K562 (cell line): ENCODE measurements around the gene CNP. TPM values are rescaled to one million over a fixed set of nuclear protein-coding genes. Genes with fewer than 3 reads are reported as not detected.

Experiments used
- ARNT ChIP-seq, 2 experiments: fragments of 450-650 bp; IDR thresholded peaks; 2 replicates each; pipeline ENCODE4 v1.6.1; 2016; ENCODE audit warnings: mild to moderate bottlenecking in 1 of 2
- CREM ChIP-seq: IDR thresholded peaks from 2 replicates; pipeline ENCODE4 v1.6.1; 2014; ENCODE audit warnings: antibody characterized with exemption, low read depth
- ETV5 ChIP-seq: sonication (generic); formaldehyde crosslinking; IDR thresholded peaks from 2 replicates; pipeline ENCODE4 v1.4.0; 2020; ENCODE audit warnings: low read depth, mild to moderate bottlenecking, missing genetic modification reagents
- ETV6 ChIP-seq, 3 experiments: fragments of 150-350 bp in 1 of 3; sonication (generic) in 1 of 3; formaldehyde crosslinking in 1 of 3; IDR thresholded peaks; 2 replicates each; pipeline versions ENCODE4 v1.6.1 to v1.8.0; 2014 to 2022; ENCODE audit warnings: borderline replicate concordance in 2 of 3, low read depth in 2 of 3, antibody characterized with exemption in 1 of 3, low read length in 1 of 3, mild to moderate bottlenecking in 1 of 3, missing genetic modification reagents in 1 of 3
- FOXK2 ChIP-seq, 2 experiments: fragments of 450-650 bp; IDR thresholded peaks in 1 of 2; conservative IDR thresholded peaks in 1 of 2; 2 replicates each; pipeline ENCODE4 v1.6.1; 2016; ENCODE audit warnings: low read depth in 2 of 2, mild to moderate bottlenecking in 1 of 2
- HLTF ChIP-seq: fragments of 450-650 bp; IDR thresholded peaks from 2 replicates; pipeline ENCODE4 v1.6.1; 2016
- HMGXB4 ChIP-seq: sonication (generic); formaldehyde crosslinking; IDR thresholded peaks from 2 replicates; pipeline ENCODE4 v1.8.1; 2023; ENCODE audit warnings: mild to moderate bottlenecking, missing genetic modification reagents
- NCOR1 ChIP-seq: fragments of 450-650 bp; IDR thresholded peaks from 2 replicates; pipeline ENCODE4 v1.6.1; 2016; ENCODE audit warnings: mild to moderate bottlenecking, moderate library complexity
- PCBP1 ChIP-seq: fragments of 200-400 bp; formaldehyde crosslinking; IDR thresholded peaks from 2 replicates; pipeline ENCODE4 v1.6.1; 2018; ENCODE audit warnings: mild to moderate bottlenecking, low read depth, low read length; ENCODE audit not compliant: poor library complexity, severe bottlenecking
- RBFOX2 ChIP-seq: fragments of 200-400 bp; formaldehyde crosslinking; IDR thresholded peaks from 2 replicates; pipeline ENCODE4 v1.6.1; 2017; ENCODE audit warnings: low read depth, mild to moderate bottlenecking, low read length, moderate library complexity
- SMAD4 ChIP-seq: fragments of 250-450 bp; sonication (Bioruptor Pico); conservative IDR thresholded peaks from 2 replicates; pipeline ENCODE4 v1.8.0; 2021; ENCODE audit warnings: inconsistent platforms, mild to moderate bottlenecking, moderate library complexity
- SREBF2 ChIP-seq: sonication (generic); formaldehyde crosslinking; IDR thresholded peaks from 2 replicates; pipeline ENCODE4 v1.4.0; 2020; ENCODE audit warnings: mild to moderate bottlenecking, missing genetic modification reagents
- TAL1 ChIP-seq: fragments of 450-650 bp; IDR thresholded peaks from 2 replicates; pipeline ENCODE4 v1.6.1; 2016; ENCODE audit warnings: mild to moderate bottlenecking
- TCF7L2 ChIP-seq: fragments of 150-350 bp; IDR thresholded peaks from 2 replicates; pipeline ENCODE4 v1.6.1; 2016; ENCODE audit warnings: low read depth, mild to moderate bottlenecking, low read length, moderate library complexity
- THAP7 ChIP-seq: fragments of 250-450 bp; sonication (Bioruptor Pico); IDR thresholded peaks from 2 replicates; pipeline ENCODE4 v1.5.0; 2021
- ZBTB8A ChIP-seq: fragments of 450-650 bp; IDR thresholded peaks from 2 replicates; pipeline ENCODE4 v1.6.1; 2018; ENCODE audit warnings: mild to moderate bottlenecking, moderate library complexity; ENCODE audit not compliant: partially characterized antibody
- ZFPM2 ChIP-seq: fragments of 250-450 bp; sonication (Bioruptor Pico); IDR thresholded peaks from 2 replicates; pipeline ENCODE4 v1.5.1; 2022; ENCODE audit warnings: mild to moderate bottlenecking
- ZNF347 ChIP-seq: fragments of 450-650 bp; formaldehyde crosslinking; IDR thresholded peaks from 2 replicates; pipeline ENCODE4 v1.4.0; 2020; ENCODE audit warnings: low read depth, mild to moderate bottlenecking, moderate library complexity
- ZNF644 ChIP-seq: fragments of 200-800 bp; sonication (Bioruptor generic); IDR thresholded peaks from 2 replicates; pipeline ENCODE4 v1.6.1; 2016; ENCODE audit warnings: low read depth, missing genetic modification characterization, missing compliant biosample characterization
- ZNF717 ChIP-seq: fragments of 250-450 bp; sonication (Bioruptor Pico); IDR thresholded peaks from 2 replicates; pipeline ENCODE4 v1.5.0; 2021
- polyA plus RNA-seq, 8 experiments: library from polyadenylated mRNA; depleted of rRNA in 4 of 8; stranded (reverse) in 5 of 8; unstranded in 3 of 8; fragments of >200 nt; fragmentation: Nextera tagmentation in 2 of 8; fragmentation: Illumina TruSeq in 1 of 8; extraction: Ambion mirVana in 2 of 8; extraction: Trizol in 1 of 8; gene quantifications; 2 replicates each; pipeline versions ENCODE4 v1.2.1 to v1.2.3, GENCODE V29; 2011 to 2014; ENCODE audit warnings: inconsistent platforms in 1 of 8, missing spikeins in 1 of 8
- total RNA-seq, 7 experiments: library from RNA; depleted of rRNA in 6 of 7; stranded (reverse); fragments of >200 nt in 6 of 7; fragmentation: Illumina TruSeq in 2 of 7; extraction: Trizol in 2 of 7; gene quantifications; 2 replicates each; pipeline versions ENCODE4 v1.2.1 to v1.2.3, GENCODE V29; 2011 to 2021; ENCODE audit warnings: low replicate concordance in 1 of 7
- TF ChIP-seq, protein P1 (sequence below): fragments of 250-450 bp; sonication (Bioruptor Pico); IDR thresholded peaks from 2 replicates; pipeline ENCODE4 v1.5.0; 2020; ENCODE audit warnings: mild to moderate bottlenecking, borderline replicate concordance
- TF ChIP-seq, protein P2 (sequence below), 2 experiments: fragments of 250-450 bp in 1 of 2; fragments of 450-650 bp in 1 of 2; sonication (Bioruptor Pico) in 1 of 2; IDR thresholded peaks; 2 replicates each; pipeline versions ENCODE4 v1.6.1 to v1.8.0; 2016 to 2021; ENCODE audit warnings: mild to moderate bottlenecking in 2 of 2, moderate library complexity in 2 of 2, missing compliant biosample characterization in 1 of 2, missing genetic modification characterization in 1 of 2

Gene CNP
- total and polyA plus RNA-seq, 9 of the 15 experiments (the other 6 are each of a cell fraction or from before 2014, with no cell fraction given): 1.7 to 52.0 (median 29.1) TPM

GRCh38 chr17:42016941-42017865 lies 50.6 kb downstream of the CNP start, which contains the start of gene DNAJC7 (continued):
- TF ChIP-seq RBFOX2 (peak; percentile 98), FOXK2 (conservative IDR thresholded peaks at IDR 0.05 in 1 of 2, IDR thresholded peaks at IDR 0.05 in 1 of 2; ENCODE audit: low read depth in 2 of 2) (0 out of 4 replicates have a peak, but pooled peaks of 1 of the 2 experiments have one; percentile 4), NCOR1 (no peak), ZFPM2 (CRISPR knock-in tag) (no peak), THAP7 (CRISPR knock-in tag) (0 out of 2 replicates have a peak, but pooled peaks have one; percentile 45), CREM (peak; percentile 90), ARNT (IDR thresholded peaks at IDR 0.05) (0 out of 4 replicates have a peak, but pooled peaks have one; percentile 18), ZNF717 (CRISPR knock-in tag) (no peak), SMAD4 (CRISPR knock-in tag) (peak; percentile 90), HLTF (0 out of 2 replicates have a peak, but pooled peaks have one; percentile 62), HMGXB4 (peak; percentile 59; the same call in 1 of the 2 replicates), ETV6 (IDR thresholded peaks at IDR 0.05; ENCODE audit: borderline replicate concordance in 1 of 2, low read depth in 2 of 2, low read length in 1 of 2) (no peak), ETV6 (CRISPR knock-in tag; IDR thresholded peaks at IDR 0.05; ENCODE audit: borderline replicate concordance) (no peak), ZBTB8A (no peak), ETV5 (CRISPR knock-in tag) (no peak; the same call in 1 of the 2 replicates), SREBF2 (peak; percentile 78; the same call in 1 of the 2 replicates), PCBP1 (peak; percentile 90), ZNF347 (CRISPR knock-in tag) (no peak), TCF7L2 (no peak), ZNF644 (tag) (peak; percentile 53; the same call in 1 of the 2 replicates), TAL1 (no peak)
- TF ChIP-seq, protein P1, sequence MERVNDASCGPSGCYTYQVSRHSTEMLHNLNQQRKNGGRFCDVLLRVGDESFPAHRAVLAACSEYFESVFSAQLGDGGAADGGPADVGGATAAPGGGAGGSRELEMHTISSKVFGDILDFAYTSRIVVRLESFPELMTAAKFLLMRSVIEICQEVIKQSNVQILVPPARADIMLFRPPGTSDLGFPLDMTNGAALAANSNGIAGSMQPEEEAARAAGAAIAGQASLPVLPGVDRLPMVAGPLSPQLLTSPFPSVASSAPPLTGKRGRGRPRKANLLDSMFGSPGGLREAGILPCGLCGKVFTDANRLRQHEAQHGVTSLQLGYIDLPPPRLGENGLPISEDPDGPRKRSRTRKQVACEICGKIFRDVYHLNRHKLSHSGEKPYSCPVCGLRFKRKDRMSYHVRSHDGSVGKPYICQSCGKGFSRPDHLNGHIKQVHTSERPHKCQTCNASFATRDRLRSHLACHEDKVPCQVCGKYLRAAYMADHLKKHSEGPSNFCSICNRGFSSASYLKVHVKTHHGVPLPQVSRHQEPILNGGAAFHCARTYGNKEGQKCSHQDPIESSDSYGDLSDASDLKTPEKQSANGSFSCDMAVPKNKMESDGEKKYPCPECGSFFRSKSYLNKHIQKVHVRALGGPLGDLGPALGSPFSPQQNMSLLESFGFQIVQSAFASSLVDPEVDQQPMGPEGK (CRISPR knock-in tag): peak; percentile 50; the same call in 1 of the 2 replicates
- TF ChIP-seq, protein P2, sequence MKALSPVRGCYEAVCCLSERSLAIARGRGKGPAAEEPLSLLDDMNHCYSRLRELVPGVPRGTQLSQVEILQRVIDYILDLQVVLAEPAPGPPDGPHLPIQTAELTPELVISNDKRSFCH (CRISPR knock-in tag; IDR thresholded peaks at IDR 0.05): no peak
- TF ChIP-seq, protein P2 (tag; IDR thresholded peaks at IDR 0.05): 0 out of 2 replicates have a peak, but pooled peaks have one; percentile 36
